HCEC 1CT (cell line): ENCODE results near the gene LMTK2.
"Not testable (repeated sequence)": the region's sequence is repeated elsewhere in the genome, so short reads cannot be mapped to it uniquely, and the experiment has no call there.

Source experiments
- DNase-seq: peaks from one replicate; pipeline ENCODE4 v3.0.0-alpha.2; 2017

Gene LMTK2

DNA sequence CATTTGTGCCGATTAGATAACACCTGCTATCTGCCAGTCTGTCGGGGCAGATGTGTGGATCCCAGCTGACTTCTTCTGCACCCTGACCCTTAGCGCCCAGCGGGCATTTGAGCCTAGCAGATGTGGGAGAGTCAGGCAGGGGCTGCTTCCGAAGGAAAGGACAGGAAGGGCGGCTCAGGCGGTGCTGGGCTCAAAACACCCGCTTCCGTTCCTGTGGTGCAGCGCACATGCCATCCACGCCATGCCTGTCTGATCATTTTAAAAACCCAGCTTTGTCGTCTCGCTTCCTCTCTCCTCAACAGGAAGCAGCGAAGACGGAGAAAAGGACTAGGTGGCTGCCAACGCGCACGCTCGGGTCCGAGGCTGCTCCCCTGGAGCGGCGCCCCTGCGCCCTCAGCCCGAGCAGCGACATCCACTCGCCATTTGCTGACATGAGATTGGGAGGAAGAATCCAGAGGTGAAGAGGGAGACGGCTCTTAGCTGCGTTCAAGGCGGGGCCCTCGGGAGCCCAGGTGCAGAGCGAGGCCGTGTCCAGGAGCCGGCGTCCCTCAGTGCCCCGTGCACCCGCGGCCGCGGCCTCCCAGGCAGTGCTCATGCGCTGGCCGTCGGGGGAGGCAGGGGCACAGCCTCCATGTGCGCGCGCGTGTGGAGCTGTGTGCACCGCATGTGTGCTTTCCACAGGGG lies 98.6 kb downstream of the LMTK2 start:
- no peak for DNase-seq

DNA sequence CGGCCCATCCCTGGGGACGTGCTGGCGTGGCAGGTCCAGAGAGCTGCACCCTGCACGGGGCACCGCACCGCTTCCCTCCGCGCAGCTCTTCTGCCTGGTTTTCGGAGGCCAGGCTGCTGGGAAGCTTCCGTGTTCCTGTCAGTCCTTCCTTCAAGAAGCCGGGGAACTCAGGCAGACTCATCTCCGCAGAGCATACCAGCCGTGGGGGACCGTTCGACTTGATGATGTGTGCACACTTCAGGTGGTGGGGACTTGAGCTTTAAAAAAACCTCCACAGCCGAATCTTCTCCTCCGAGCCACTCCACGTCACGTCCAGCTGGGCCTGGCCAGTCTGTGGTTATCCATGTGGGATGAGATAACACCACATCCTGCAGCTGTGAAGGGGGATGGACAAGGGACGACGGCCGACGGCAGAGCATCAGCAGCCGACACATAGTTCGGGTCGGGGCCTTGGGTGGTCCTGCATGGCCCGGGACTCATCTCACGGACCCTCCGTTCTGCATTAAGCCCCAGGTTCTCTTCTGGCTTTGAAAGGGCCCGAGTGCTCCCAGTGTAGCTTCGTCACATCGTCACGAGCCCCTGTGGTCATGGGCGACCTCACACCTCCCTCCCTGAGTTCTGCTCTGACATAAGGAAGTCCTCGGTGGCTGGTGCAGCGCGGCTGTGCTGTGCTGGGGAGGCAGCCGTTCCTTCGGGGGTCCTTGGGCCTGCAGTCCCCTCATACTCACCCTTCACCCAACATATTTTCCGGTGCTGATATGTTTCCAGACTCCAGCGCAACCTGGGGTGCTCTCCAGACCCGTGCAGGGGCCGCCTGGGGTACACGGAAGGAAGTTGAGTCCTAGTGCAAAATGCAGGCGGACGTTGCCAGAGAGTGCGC lies 100.0 kb downstream of the LMTK2 start:
- no peak for DNase-seq

DNA sequence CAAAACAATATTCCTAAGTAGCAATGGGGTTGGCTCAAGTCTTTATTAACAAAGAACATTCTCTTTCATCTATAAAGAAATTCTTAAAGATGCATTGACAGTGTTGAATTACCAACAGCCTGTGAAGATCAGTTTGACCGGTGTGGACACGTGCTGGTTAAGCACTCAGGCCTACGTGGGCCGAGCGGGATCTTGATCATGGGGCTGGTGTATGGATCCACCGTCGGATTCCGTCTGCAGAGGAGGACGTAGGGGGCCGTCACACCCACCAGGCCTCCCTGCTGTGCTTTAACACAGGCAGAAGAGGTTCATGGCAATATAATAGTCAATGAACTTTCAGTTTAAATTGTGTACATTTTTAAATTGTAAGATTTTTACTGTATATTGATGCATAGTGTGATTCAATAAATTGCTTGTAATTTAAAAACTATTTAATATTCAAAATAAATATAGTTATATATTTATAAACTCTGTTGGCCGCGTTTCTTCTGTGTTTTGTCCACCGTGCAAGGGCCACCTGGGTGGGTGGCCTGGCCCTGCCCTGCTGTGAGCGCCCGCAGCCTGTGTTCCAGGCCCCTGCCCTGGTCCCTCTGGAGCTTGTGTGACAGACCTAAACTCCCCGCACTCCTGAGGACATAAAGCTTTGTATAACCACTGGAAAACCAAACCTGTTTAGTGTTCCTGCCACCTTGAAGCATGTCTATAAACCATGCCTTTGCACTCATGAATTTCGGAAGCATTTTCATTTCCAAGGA lies 102.7 kb downstream of the LMTK2 start:
- DNase-seq: no peak

DNA sequence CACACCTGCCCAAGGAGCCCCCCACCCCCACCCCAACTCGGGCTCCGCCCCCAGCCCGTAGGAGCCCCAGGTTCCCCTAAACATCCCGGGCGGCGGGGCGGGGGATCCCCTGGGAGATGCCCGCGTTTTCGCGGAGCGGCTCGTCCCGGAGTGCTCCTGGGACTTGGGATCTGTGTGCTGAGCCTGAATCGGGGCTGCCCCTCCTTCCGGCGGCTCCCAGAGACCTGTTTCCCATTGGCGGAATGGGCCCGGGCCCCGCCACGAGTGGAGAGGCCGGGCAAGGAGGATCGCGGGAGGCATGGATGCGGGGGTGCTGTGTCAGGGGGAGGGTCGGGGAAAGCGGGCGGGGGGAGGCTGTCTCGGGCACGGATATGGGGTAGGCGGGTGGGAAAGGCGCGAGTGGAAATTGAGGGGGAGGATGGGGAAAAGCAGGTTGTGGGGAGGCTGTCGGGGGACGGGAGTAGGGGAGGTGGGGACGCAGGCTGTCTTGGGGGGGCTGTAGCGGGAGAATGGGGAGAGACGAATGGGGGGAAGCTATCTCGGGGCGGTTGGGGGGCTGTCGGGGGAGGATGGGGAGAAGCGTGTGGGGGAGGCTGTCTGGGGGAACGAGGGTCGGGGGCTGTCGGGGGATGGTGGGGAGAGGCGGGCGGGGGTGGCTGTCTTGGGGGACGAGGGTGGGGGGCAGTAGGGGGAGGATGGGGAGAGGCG lies 104.0 kb downstream of the LMTK2 start:
- DNase-seq: no peak

DNA sequence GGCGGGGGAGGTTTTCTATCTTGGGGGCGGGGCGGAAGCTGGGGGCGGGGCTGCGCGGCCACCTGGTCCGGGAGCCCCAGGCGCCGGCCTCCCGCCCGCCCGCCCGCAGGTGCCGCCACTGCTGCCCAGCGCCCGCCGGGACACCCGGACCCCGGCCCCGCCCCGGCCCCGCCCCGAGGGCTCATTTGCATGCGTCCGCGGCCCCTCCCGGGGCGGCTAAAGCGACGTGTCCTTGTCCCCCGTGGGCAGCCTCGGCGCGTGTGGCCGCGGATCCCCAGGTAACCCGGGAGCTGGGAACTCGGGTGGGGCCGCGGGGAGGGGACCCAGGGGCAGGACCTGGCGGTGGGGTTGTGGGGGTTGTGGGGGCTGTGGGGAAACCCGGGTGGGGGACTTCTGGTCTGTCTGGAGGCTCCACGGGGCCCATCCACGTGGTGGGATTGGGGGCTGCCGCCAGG lies 104.6 kb downstream of the LMTK2 start, which contains the start of gene BHLHA15:
TSS of gene BHLHA15 (plus strand) at position 219 of the 455 bp plus-strand sequence. CDS start 871 bp downstream, outside the sequence.
- DNase-seq: no peak

DNA sequence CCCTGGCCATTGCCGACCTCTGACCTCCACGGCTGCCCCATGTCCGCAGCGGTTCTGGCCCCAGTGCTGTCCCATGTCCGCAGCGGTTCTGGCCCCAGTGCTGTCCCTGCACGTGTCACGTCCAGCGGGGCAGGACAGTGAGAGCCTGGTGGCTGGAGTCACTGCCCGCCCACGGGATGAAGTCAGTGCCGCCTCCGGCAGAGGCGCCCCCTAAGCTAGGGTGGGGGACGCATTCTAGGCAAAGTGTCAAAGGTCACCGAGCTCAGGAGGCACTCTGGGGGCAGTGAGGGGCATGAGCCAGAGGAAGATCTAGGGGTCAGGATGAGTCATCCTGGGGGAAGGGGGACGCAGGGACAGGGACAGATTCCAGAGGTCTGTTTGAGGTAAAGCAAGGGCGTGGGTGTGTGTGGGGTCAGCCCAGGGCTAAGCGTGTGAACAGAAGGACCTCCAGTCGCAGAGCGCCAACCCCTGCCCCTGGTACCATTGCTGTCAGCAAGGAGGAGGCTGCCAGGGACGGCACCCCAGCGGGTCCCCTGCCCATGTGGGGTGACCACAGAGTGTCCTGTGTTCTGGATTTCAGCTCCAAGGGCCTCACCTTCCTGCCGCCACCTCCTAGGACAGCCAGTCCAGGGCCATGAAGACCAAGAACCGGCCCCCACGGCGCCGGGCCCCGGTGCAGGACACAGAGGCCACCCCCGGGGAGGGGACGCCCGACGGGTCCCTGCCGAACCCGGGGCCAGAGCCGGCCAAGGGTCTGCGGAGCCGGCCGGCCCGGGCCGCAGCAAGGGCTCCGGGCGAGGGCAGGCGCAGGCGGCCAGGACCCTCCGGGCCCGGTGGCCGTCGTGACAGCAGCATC lies 105.2 kb downstream of the LMTK2 start:
- DNase-seq: no peak

DNA sequence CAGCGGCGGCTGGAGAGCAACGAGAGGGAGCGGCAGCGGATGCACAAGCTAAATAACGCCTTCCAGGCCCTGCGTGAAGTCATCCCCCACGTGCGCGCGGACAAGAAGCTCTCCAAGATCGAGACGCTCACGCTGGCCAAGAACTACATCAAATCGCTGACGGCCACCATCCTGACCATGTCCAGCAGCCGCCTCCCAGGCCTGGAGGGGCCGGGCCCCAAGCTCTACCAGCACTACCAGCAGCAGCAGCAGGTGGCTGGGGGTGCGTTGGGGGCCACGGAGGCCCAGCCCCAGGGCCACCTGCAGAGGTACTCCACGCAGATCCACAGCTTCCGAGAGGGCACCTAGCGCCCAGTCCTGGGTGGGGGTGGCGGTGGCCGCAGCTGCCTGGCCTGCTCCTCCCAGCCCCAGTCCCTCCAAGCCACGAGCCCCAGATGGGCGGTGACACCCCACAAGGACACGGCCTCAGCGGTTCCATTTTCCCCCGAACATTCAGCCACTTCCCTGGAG lies 105.9 kb downstream of the LMTK2 start:
- DNase-seq: no peak

DNA sequence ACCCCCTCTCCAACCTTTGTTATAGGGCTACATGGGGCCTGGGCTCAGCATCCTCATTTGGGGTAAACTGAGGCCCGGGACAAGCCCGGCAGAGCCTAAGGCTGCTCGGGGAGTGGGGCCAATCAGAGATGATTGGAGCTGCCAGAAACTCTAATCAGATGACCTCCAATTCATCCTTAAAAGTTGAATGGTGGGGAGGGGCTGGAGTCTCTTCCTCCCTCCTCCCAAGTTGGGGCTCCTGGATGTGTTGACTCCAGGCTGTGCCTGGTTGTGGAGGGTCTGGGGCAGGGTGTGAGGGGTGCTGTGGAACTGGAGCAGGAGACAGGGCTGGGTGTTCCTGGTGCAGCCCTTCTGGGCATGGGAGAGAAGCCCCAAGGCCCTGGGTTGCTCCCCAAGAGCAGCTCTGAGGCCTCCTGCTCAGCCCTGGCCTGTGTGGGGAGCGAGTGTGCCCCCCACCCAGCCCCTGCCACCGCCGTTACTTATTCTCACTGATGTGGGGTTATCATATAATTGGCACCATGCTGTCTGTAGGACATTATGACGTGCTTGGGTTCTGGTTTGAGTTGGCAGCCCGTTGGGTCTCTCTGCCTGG lies 106.7 kb downstream of the LMTK2 start:
- DNase-seq: no peak

DNA sequence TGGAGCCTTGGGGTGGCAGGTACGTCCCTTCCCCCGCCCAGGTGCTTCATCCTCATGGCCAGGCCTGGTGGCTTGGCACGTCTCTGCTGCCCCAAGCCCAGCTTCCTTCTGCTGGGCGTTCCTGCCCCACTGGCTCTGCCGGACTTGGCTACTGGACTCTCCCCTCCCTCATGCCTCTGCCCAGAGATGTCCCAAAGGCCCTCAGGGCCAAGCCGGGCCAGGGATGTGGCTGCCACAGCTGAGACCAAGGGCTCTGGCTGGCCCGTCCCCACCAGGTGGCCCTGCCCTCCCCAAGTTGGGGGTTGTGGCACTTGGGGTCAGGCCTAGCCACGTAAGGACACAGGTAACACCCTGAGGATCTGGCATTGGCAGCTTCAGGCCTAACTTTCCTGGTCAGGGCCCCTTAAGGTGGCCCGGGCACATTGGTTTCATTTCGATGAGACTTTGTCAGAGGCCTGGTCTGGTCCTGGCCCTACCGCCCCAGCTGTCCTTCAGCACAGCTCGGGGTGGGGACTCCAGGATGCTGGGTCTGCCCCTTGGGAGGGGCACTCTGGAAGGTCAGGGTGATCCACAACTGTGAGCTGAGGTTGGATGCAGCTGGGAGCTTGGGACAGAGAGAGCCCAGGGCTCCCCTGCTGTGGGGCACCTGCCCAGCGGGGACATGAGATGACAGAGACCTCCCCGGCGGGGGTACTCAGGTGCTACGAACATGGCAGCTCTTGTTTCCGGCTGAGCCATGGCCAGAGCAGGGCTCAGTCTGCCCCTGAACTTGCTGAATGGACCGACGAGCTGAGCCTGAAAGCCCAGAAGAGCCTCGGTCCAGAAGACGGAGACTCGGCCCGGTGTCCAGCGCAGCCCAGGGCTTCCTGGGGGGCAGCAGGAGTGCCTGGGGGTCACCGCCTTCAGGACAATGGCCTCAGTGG lies 107.5 kb downstream of the LMTK2 start:
- DNase-seq: no peak

DNA sequence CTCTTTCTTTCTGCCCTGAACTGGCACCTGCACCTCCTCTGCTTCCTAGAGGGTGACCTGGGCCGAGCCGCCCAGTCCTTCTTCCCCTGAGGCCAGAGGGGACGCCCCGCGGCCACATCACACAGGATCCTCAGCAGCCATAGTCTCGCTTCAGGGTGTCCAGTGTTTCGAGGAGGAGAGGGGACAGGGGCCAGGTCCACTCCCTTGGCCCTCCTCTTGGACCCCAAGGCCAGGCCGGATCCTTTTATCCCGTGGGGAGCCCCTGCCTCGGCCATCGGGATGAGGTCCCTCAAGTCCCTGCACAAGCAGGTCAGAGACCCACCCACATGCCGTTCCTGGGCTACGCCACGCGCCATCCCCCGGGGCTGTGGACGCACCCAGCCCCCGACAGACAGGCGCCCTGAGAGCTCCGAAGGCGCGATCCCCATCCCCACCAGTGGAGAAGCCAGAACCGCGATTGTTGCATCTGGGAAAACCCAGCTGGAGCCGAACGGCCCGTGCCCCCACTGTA lies 108.2 kb downstream of the LMTK2 start:
- DNase-seq: no peak

DNA sequence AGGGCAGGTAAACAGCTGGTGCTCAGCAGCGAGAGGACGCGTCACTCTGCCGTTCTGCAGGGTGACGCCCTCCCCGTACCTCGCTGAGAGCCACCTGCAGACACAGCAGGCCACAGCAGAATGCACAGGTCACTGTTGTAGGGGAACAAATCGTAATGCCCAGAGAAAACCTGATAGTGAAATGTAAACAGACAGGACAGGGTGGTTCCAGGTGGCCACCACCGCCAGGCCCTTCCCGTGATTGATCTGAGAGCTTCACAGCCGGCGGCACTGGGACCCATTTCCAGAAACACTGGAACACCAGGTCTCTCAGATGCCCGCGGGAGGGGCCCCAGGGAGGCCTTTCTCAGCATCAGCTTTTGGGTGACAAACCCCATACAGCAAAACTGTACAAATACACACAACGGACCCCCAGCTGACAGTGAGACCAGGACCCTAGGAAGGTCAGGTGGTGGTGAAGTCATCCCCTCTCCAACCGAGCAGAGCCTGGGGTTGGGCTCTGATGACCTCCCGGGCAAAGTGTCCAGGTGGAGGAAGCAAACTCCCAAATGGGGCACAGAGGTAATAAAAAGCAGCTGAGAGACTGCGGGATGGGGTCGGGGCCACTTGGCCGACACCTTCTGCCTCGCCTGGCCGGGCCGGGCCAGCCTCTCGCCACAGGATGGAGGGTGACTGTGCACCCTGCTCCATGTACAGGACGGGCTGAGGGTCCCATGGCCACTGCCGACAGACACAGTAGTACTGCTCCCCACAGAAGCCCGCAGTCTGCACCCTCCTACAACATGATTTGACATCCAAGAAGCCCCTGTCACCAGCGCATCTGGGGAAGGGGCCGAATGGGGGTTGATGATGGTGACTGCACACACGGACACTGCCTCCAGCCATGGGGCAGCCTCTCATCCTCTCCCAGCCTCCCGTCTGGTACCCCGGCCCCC lies 109.2 kb downstream of the LMTK2 start:
- DNase-seq: no peak

DNA sequence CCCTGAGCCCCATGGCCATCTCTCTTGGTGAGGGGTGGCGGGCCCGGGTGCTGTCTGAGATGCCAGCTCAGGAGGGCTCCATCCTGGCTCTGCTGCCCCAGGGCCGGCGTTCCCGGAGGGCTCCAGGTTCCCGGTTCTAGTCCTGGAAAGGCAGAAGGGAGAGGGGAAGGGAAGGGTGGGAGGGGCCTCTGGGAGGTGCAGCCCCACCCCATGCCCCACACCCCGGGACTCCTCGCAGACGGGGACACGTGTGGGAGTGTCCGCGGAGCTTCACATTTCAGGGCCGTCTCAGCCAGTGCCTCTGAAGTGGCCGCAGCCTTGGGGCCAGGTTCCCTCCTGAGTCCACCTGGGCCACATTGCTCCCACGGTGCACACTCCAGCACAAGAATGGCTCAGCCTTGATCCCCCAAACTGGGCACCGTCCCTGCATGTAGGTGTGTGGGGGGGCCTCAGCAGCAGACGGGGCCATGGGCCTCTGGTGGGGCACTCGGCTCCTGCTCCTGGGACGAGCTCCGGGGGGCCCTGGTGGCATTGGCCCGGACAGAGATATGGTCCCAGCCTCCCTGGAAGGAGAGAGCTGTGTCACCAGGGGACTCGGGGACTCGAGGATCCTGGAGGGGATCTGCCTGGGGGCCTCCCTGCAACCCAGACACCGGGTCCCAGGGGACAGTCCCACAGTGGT lies 110.4 kb downstream of the LMTK2 start:
- no peak for DNase-seq

DNA sequence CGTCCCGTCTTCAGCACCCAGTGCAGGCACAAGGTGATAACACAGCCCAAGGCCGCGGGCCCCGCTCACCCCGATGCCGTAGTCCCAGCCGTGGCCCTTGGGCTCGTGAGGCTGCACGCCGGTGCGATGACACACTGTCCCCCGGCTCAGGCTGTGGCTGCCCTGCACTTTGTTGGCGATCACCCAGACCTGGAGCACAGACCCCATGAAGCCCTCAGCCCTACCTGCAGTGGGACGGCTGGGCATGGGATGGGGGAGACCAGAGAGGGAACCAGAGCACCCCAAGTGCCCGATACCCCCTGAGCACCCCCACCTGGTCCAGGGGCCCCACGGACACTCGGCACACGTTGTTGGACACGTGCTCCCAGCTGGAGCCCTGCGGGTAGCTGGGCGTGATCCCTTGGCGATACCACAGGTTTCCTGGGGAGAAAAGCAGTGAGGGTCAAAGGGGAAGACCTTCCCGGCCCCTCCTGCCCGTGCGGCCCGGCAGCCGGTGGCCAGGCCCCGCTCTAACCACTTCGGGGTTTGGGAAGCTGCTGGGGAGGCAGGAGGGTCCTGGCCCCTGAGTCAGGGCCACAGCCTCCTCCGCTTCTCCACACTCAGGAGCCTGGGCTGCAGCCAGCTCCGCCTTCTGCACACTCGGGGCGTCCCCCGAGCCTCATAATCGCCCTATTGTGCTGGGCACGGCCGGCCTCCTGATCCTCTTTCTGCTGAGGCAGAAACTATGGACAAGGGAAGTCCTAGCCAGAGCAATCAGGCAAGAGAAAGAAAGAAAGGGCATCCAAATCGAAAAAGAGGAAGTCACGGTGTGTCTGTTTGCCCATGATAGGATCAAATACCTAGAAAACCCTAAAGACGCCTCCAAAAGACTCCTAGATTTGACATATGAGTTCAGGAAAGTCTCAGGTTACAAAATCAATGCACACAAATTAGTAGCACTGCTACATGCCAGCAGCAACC lies 111.2 kb downstream of the LMTK2 start:
- no peak for DNase-seq

DNA sequence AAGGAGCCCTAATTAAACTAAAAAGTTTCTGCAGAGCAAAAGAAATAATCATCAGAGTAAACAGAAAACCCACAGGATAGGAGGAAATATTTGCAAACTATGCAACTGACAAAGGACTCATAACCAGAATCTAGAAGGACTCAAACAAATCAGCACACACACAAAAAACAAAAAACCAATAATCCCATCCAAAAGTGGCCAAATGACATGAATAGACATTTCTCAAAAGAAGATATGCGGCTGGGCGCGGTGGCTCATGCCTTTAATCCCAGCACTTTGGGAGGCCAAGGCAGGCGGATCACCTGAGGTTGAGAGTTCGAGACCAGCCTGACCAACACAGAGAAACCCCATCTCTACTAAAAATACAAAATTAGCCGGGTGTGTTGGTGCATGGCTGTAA lies 112.7 kb downstream of the LMTK2 start:
- DNase-seq: not testable (repeated sequence)

DNA sequence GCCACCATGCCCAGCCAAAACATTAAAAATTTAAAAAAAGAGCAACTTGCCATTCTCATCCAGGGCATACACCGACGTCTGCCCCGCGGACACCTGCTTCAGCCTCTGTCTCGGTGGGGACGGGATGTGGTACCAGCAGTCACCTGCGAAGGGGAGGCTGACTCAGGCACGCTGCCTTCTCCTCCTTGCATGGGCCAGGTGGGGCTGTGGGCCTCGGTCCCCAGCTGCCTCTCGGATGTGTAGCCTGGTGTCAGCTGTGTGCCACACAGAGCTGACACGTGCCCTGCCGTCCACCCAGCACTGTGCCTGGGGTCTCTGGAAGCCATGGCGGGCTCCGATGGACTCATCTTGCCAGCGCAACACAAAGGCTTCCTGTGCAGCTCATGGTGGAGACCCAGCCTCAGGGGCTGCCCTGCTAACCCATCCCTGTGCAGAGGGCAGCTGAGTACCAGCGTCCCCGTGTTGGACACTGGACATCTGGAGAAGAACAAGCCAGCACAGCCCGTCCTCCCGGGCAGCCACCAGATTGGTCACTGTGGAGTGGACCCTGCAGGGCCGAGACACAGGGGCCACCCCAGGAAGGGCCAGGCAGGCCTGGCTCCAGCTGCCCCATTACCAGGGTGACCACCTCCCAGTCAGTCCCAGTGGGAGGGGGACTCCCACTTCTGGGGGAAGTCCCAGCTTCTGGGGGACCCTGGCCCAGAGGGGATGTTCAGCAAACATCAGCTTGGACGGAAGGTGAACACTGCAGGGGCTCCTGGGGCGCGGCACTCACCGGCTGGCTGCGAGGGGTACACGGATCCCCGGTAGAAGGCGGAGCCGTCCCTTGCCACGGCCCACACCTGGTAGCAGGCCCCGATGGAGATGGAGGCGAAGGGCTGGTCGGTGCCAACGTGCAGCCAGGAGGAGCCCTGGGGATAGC lies 115.2 kb downstream of the LMTK2 start:
- DNase-seq: no peak
